MCF 10A (cell line): ENCODE results near the gene BMP10. TPM values are rescaled to one million over a fixed set of nuclear protein-coding genes. Genes with fewer than 3 reads are reported as not detected.

Experiments used
- BruUV-seq: library from RNA; stranded (reverse); fragments of 400-500 nt; replicated peaks from 2 replicates; lab custom pipeline; 2021; lab: Mats Ljungman, UMichigan
- CTCF ChIA-PET: fragments of 300-600 bp; sonication (Branson Sonifier 250); formaldehyde crosslinking; extraction: SDS; loops from one replicate; lab custom pipeline; 2021; ENCODE audit warnings: antibody characterized with exemption, inconsistent platforms; lab: Yijun Ruan, JAX
- POLR2A ChIA-PET: fragments of 300-600, 350-650 bp; sonication (Branson Sonifier 250); formaldehyde crosslinking; extraction: SDS; loops from one replicate; lab custom pipeline; 2020; ENCODE audit warnings: antibody characterized with exemption, inconsistent platforms; lab: Yijun Ruan, JAX
- DNase-seq: peaks from one replicate; pipeline ENCODE4 v3.0.0-alpha.2; 2018; ENCODE audit not compliant: unreplicated experiment
- H3K27ac Mint-ChIP-seq: one replicate; pipeline ENCODE4 v1.8.0; 2022; ENCODE audit warnings: mild to moderate bottlenecking, low read depth, mixed read lengths; ENCODE audit not compliant: unreplicated experiment
- H3K27me3 Mint-ChIP-seq: one replicate; pipeline ENCODE4 v1.8.0; 2022; ENCODE audit warnings: mixed read lengths; ENCODE audit not compliant: insufficient read depth, unreplicated experiment
- H3K36me3 Mint-ChIP-seq: one replicate; pipeline ENCODE4 v1.8.0; 2022; ENCODE audit warnings: mild to moderate bottlenecking, moderate library complexity, mixed read lengths; ENCODE audit not compliant: insufficient read depth, unreplicated experiment
- H3K4me1 Mint-ChIP-seq: one replicate; pipeline ENCODE4 v1.8.0; 2022; ENCODE audit warnings: mixed read lengths; ENCODE audit not compliant: insufficient read depth, unreplicated experiment
- H3K4me3 Mint-ChIP-seq: one replicate; pipeline ENCODE4 v1.8.0; 2022; ENCODE audit warnings: mild to moderate bottlenecking, moderate library complexity, mixed read lengths; ENCODE audit not compliant: unreplicated experiment
- H3K9me3 Mint-ChIP-seq: one replicate; pipeline ENCODE4 v1.8.0; 2022; ENCODE audit warnings: mixed read lengths; ENCODE audit not compliant: unreplicated experiment
- intact Hi-C: fragments of 100-400 bp; cut with micrococcal nuclease; formaldehyde crosslinking; loops from 2 replicates; pipeline ENCODE4 v1.14.1; 2022
- total RNA-seq: library from RNA; stranded (reverse); gene quantifications from 2 replicates; pipeline ENCODE4 v1.2.3, GENCODE V29; 2022
- TF ChIP-seq, protein P1 (sequence below): fragments of 200-600 bp; IDR thresholded peaks from one replicate; pipeline ENCODE4 v1.8.0; 2022; ENCODE audit warnings: antibody characterized with exemption, mild to moderate bottlenecking; ENCODE audit not compliant: unreplicated experiment

The BMP10 gene
- total RNA-seq, 1 experiment from 2014 or later, result not detected

- DNase-seq, result no peak
- H3K36me3 Mint-ChIP-seq, result no peaks in the 10 kb centered on the region
- H3K4me1 Mint-ChIP-seq, result no peaks in the 10 kb centered on the region
- ChIA-PET CTCF (interaction anchor here (0.6 to 2.4 kb wide), 14 partner anchors 9 to 478 kb away, joined by 3 to 14 read pairs (median 4); no protein-coding TSS in a partner anchor), POLR2A (interaction anchor here (0.8 kb wide), 1 partner anchor 87 kb away, joined by 3 read pairs; no protein-coding TSS in a partner anchor)
- no peaks in the 10 kb centered on the region for H3K9me3 Mint-ChIP-seq
- BruUV-seq, result no TSS peak
- no peak overlapping the region for H3K27ac Mint-ChIP-seq
- no peak overlapping the region for H3K4me3 Mint-ChIP-seq
- TF ChIP-seq, protein P1, sequence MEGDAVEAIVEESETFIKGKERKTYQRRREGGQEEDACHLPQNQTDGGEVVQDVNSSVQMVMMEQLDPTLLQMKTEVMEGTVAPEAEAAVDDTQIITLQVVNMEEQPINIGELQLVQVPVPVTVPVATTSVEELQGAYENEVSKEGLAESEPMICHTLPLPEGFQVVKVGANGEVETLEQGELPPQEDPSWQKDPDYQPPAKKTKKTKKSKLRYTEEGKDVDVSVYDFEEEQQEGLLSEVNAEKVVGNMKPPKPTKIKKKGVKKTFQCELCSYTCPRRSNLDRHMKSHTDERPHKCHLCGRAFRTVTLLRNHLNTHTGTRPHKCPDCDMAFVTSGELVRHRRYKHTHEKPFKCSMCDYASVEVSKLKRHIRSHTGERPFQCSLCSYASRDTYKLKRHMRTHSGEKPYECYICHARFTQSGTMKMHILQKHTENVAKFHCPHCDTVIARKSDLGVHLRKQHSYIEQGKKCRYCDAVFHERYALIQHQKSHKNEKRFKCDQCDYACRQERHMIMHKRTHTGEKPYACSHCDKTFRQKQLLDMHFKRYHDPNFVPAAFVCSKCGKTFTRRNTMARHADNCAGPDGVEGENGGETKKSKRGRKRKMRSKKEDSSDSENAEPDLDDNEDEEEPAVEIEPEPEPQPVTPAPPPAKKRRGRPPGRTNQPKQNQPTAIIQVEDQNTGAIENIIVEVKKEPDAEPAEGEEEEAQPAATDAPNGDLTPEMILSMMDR, result no peak
- intact Hi-C loops, result loop anchor here (1.0 to 5.0 kb wide), 3 partner anchors 69 to 376 kb away; no protein-coding TSS in a partner anchor
- H3K27me3 Mint-ChIP-seq, result no peaks in the 10 kb centered on the region
Observed at GRCh38 chr2:68838641-68839040, 32.6 kb downstream of the BMP10 start.

- Mint-ChIP-seq H3K4me1 (no peaks in the 10 kb centered on the region), H3K4me3 (no peak overlapping the region), H3K36me3 (no peaks in the 10 kb centered on the region), H3K27ac (no peak overlapping the region), H3K27me3 (no peaks in the 10 kb centered on the region), H3K9me3 (no peaks in the 10 kb centered on the region)
- no TSS peak for BruUV-seq
- DNase-seq, result no peak
- intact Hi-C loops, result loop anchor here (1.0 to 5.0 kb wide), 4 partner anchors 62 to 376 kb away; no protein-coding TSS in a partner anchor
- CTCF ChIA-PET, result interaction anchor here (1.1 to 2.4 kb wide), 7 partner anchors 11 to 89 kb away, joined by 3 to 12 read pairs (median 5); no protein-coding TSS in a partner anchor
- POLR2A ChIA-PET, result no interaction called here
- TF ChIP-seq, protein P1, result no peak
Observed at GRCh38 chr2:68837861-68838341, 33.3 kb downstream of the BMP10 start.

- Mint-ChIP-seq H3K36me3 (no peaks in the 10 kb centered on the region), H3K27me3 (no peaks in the 10 kb centered on the region), H3K4me1 (peaks cover 4% of the 10 kb centered on the region), H3K27ac (no peak overlapping the region), H3K4me3 (no peak overlapping the region), H3K9me3 (no peaks in the 10 kb centered on the region)
- TF ChIP-seq, protein P1, result peak; percentile 68
- ChIA-PET CTCF (interaction anchor here (0.8 to 4.2 kb wide), 10 partner anchors 9 to 128 kb away, joined by 3 to 54 read pairs (median 4); no protein-coding TSS in a partner anchor), POLR2A (no interaction called here)
- BruUV-seq, result no TSS peak
- intact Hi-C loops, result loop anchor here (1.0 to 5.0 kb wide), 4 partner anchors 61 to 375 kb away; no protein-coding TSS in a partner anchor
- peak; percentile 84 for DNase-seq
Observed at GRCh38 chr2:68837164-68837860, 33.9 kb downstream of the BMP10 start.

- no TSS peak for BruUV-seq
Observed at GRCh38 chr2:68835621-68836020, 35.6 kb downstream of the BMP10 start.

More at GRCh38 chr2:68835621-68836020, 35.6 kb downstream of the BMP10 start:
- ChIA-PET POLR2A (no interaction called here), CTCF (interaction anchor here (0.6 to 4.2 kb wide), 12 partner anchors 10 to 127 kb away, joined by 3 to 54 read pairs (median 3); no protein-coding TSS in a partner anchor)
- Mint-ChIP-seq H3K36me3 (no peaks in the 10 kb centered on the region), H3K4me1 (peaks cover 14% of the 10 kb centered on the region), H3K27me3 (no peaks in the 10 kb centered on the region), H3K27ac (no peak overlapping the region), H3K4me3 (no peak overlapping the region), H3K9me3 (no peaks in the 10 kb centered on the region)
- intact Hi-C loops, result loop anchor here (5.0 kb wide), 2 partner anchors 72 to 373 kb away; no protein-coding TSS in a partner anchor
- no peak for DNase-seq
- TF ChIP-seq, protein P1, result no peak
